SK-N-SH (cell line): ENCODE data around the gene TP53TG5. TPM values are rescaled to one million over a fixed set of nuclear protein-coding genes. Genes with fewer than 3 reads are reported as not detected.
A peak's percentile ranks its signal among the peaks of the same experiment; 100 is the strongest.

Experiments used
- CTCF ChIA-PET: fragments of 300-600, 350-600 bp; formaldehyde crosslinking; extraction: SDS; loops from one replicate; lab custom pipeline; 2021; lab: Yijun Ruan, JAX
- POLR2A ChIA-PET: fragments of 350-600 bp; sonication (Branson Sonifier 250); formaldehyde crosslinking; extraction: SDS; loops from one replicate; lab custom pipeline; 2020; ENCODE audit warnings: antibody characterized with exemption, inconsistent platforms; lab: Yijun Ruan, JAX
- DNase-seq: peaks from one replicate; pipeline ENCODE4 v3.0.0; 2012
- H2AFZ ChIP-seq: fragments of 200-600 bp; sonication (generic); 2 replicates; pipeline ENCODE4 v1.8.1; 2016; ENCODE audit warnings: antibody characterized with exemption, mild to moderate bottlenecking, low read depth
- H3F3A ChIP-seq: fragments of 200-600 bp; sonication (generic); replicated peaks from 2 replicates; pipeline ENCODE3; 2016; ENCODE audit warnings: antibody characterized with exemption, mild to moderate bottlenecking; ENCODE audit not compliant: insufficient read depth
- H3K27ac ChIP-seq, 2 experiments: fragments of 200-500 bp in 1 of 2; fragments of 200-600 bp in 1 of 2; sonication (Bioruptor generic) in 1 of 2; sonication (generic), shearing (Covaris generic) in 1 of 2; 2 replicates each; pipeline versions ENCODE4 v1.5.1 to v1.6.1; 2014 to 2016; ENCODE audit warnings: low read depth in 2 of 2, inconsistent platforms in 1 of 2, low read length in 1 of 2, mild to moderate bottlenecking in 1 of 2, mixed read lengths in 1 of 2
- H3K27me3 ChIP-seq: fragments of 200-600 bp; sonication (generic), shearing (Covaris generic); 2 replicates; pipeline ENCODE4 v1.6.1; 2016; ENCODE audit warnings: mixed run types; ENCODE audit not compliant: insufficient read depth
- H3K36me3 ChIP-seq, 2 experiments: fragments of 200-500 bp in 1 of 2; fragments of 200-600 bp in 1 of 2; sonication (Bioruptor generic) in 1 of 2; sonication (generic) in 1 of 2; replicated peaks in 1 of 2; 2 replicates each; pipeline versions ENCODE3 to v1.5.1; 2014 to 2016; ENCODE audit warnings: low read length in 1 of 2, mild to moderate bottlenecking in 1 of 2; ENCODE audit not compliant: insufficient read depth in 2 of 2, control insufficient read depth in 1 of 2
- H3K4me1 ChIP-seq, 2 experiments: fragments of 200-500 bp in 1 of 2; fragments of 200-600 bp in 1 of 2; sonication (Bioruptor generic) in 1 of 2; sonication (generic), shearing (Covaris generic) in 1 of 2; 2 replicates each; pipeline versions ENCODE4 v1.5.1 to v1.6.1; 2014 to 2016; ENCODE audit warnings: low read depth in 1 of 2, low read length in 1 of 2, mixed run types in 1 of 2; ENCODE audit not compliant: insufficient read depth in 2 of 2, control insufficient read depth in 1 of 2
- H3K4me2 ChIP-seq: fragments of 200-600 bp; sonication (generic), shearing (Covaris generic); 2 replicates; pipeline ENCODE4 v1.6.1; 2017; ENCODE audit warnings: mixed run types
- H3K4me3 ChIP-seq, 2 experiments: fragments of 200-500 bp in 1 of 2; fragments of 200-600 bp in 1 of 2; sonication (Bioruptor generic) in 1 of 2; sonication (generic), shearing (Covaris generic) in 1 of 2; 2 replicates each; pipeline versions ENCODE4 v1.5.1 to v1.8.1; 2014 to 2016; ENCODE audit warnings: low read depth in 2 of 2, inconsistent platforms in 1 of 2, low read length in 1 of 2, mild to moderate bottlenecking in 1 of 2, mixed read lengths in 1 of 2, moderate library complexity in 1 of 2
- H3K79me2 ChIP-seq: fragments of 200-600 bp; sonication (generic); 2 replicates; pipeline ENCODE4 v1.8.1; 2017; ENCODE audit warnings: mild to moderate bottlenecking; ENCODE audit not compliant: insufficient read depth
- H3K9ac ChIP-seq: fragments of 200-600 bp; sonication (generic); 2 replicates; pipeline ENCODE4 v1.6.1; 2017; ENCODE audit warnings: mixed run types
- H3K9me2 ChIP-seq: fragments of 200-600 bp; sonication (generic); 2 replicates; pipeline ENCODE4 v1.6.1; 2017; ENCODE audit warnings: mixed run types
- H3K9me3 ChIP-seq: fragments of 200-600 bp; sonication (generic); 2 replicates; pipeline ENCODE4 v1.6.1; 2017; ENCODE audit warnings: mixed run types, mild to moderate bottlenecking, moderate library complexity
- H4K20me1 ChIP-seq: fragments of 200-600 bp; sonication (generic); 2 replicates; pipeline ENCODE4 v1.6.1; 2017; ENCODE audit warnings: mild to moderate bottlenecking, mixed run types; ENCODE audit not compliant: insufficient read depth
- FOXJ3 ChIP-seq: sonication (generic); formaldehyde crosslinking; IDR thresholded peaks from 2 replicates; pipeline ENCODE4 v1.5.1; 2020; ENCODE audit warnings: mild to moderate bottlenecking, missing genetic modification reagents
- GABPA ChIP-seq: IDR thresholded peaks from 2 replicates; pipeline ENCODE4 v1.4.0; 2012; ENCODE audit warnings: low read depth, mild to moderate bottlenecking
- GATA2 ChIP-seq: sonication (generic); formaldehyde crosslinking; IDR thresholded peaks from 2 replicates; pipeline ENCODE4 v1.5.0; 2020; ENCODE audit warnings: mild to moderate bottlenecking, missing genetic modification reagents
- MAX ChIP-seq: IDR thresholded peaks from 2 replicates; pipeline ENCODE4 v1.4.0; 2012; ENCODE audit warnings: low read depth
- TCF12 ChIP-seq: IDR thresholded peaks from 2 replicates; pipeline ENCODE4 v1.4.0; 2012
- USF2 ChIP-seq: fragments of 150-350 bp; IDR thresholded peaks from 2 replicates; pipeline ENCODE4 v1.6.1; 2017; ENCODE audit warnings: antibody characterized with exemption, low read length, low read depth, borderline replicate concordance
- ZBTB33 ChIP-seq: IDR thresholded peaks from 2 replicates; pipeline ENCODE4 v1.4.0; 2012; ENCODE audit warnings: low read depth, borderline replicate concordance
- WGBS: methylation state at CpG from one replicate; pipeline ENCODE4 v1.1.6; 2017; ENCODE audit warnings: low lambda C conversion rate; 5-methylcytosine and 5-hydroxymethylcytosine counted together
- polyA plus RNA-seq, 3 experiments: library from polyadenylated mRNA; depleted of rRNA; stranded (reverse); fragments of >200 nt; gene quantifications; 2 replicates each; pipeline ENCODE4 v1.2.3, GENCODE V29; 2012

TP53TG5 gene
- polyA plus RNA-seq, 1 of the 3 experiments (the other 2 are of a cell fraction), result not detected

- Histone ChIP-seq H3K27ac (peak overlapping the region; percentile 8 to 60; a peak in 3 of 4 replicates), H3F3A (peaks cover 16% of the 10 kb centered on the region), H3K9ac (peak overlapping the region; percentile 96), H3K36me3 (no peaks in the 10 kb centered on the region), H2AFZ (peak overlapping the region; percentile 67), H3K9me3 (no peaks in the 10 kb centered on the region), H3K9me2 (no peaks in the 10 kb centered on the region), H3K4me3 (peak overlapping the region; percentile 72 to 87), H3K4me1 (peaks cover 47 to 51% of the 10 kb centered on the region in 2 experiments), H3K79me2 (peaks cover 56% of the 10 kb centered on the region), H4K20me1 (peaks cover 5% of the 10 kb centered on the region; the same call in 1 of the 2 replicates), H3K4me2 (peak overlapping the region; percentile 96), H3K27me3 (no peaks in the 10 kb centered on the region)
- peak; percentile 24 for DNase-seq
- ChIA-PET POLR2A (interaction anchor here (0.7 to 1.2 kb wide), 4 partner anchors 10 to 68 kb away, joined by 3 read pairs; partner anchors contain the start of genes PIGT and SYS1), CTCF (interaction anchor here (0.7 to 3.4 kb wide), 7 partner anchors 13 to 89 kb away, joined by 3 to 22 read pairs (median 4); partner anchors contain the start of gene SYS1)
- 47% methylated on average over 6 of the region's 10 CpGs for WGBS
- TF ChIP-seq GATA2 (CRISPR knock-in tag) (no peak), MAX (no peak), GABPA (no peak), ZBTB33 (no peak), FOXJ3 (CRISPR knock-in tag) (0 out of 2 replicates have a peak, but pooled peaks have one; percentile 18)
These were observed 30.7 kb downstream of the TP53TG5 start for GRCh38 chr20:45347297-45347935.

- no peak for DNase-seq
- peak overlapping the region; percentile 96 for H3K9ac ChIP-seq
- WGBS, result 69% methylated on average over 5 of the region's 5 CpGs
- CTCF ChIA-PET, result interaction anchor here (0.7 to 3.4 kb wide), 5 partner anchors 16 to 90 kb away, joined by 3 to 22 read pairs (median 4); partner anchors contain the start of gene SYS1
- no peaks in the 10 kb centered on the region for H3K9me2 ChIP-seq
- no peaks in the 10 kb centered on the region for H3K27me3 ChIP-seq
- H3F3A ChIP-seq, result peaks cover 16% of the 10 kb centered on the region
- H3K27ac ChIP-seq, result peak overlapping the region in 1 of 2 experiments; percentile 60; a peak in 1 of 4 replicates
- peak overlapping the region; percentile 96 for H3K4me2 ChIP-seq
- peaks cover 53 to 56% of the 10 kb centered on the region in 2 experiments for H3K4me1 ChIP-seq
- POLR2A ChIA-PET, result interaction anchor here (0.7 to 1.2 kb wide), 3 partner anchors 12 to 69 kb away, joined by 3 read pairs; partner anchors contain the start of genes PIGT and SYS1
- H3K79me2 ChIP-seq, result peaks cover 62% of the 10 kb centered on the region
- H2AFZ ChIP-seq, result no peak overlapping the region
- no peaks in the 10 kb centered on the region for H3K9me3 ChIP-seq
- TF ChIP-seq GABPA, result no peak
- no peak for TF ChIP-seq TCF12
- no peak for TF ChIP-seq USF2
- H3K4me3 ChIP-seq, result peak overlapping the region; percentile 72 to 87; a peak in 3 of 4 replicates
- no peaks in the 10 kb centered on the region for H3K36me3 ChIP-seq
- peaks cover 5% of the 10 kb centered on the region; the same call in 1 of the 2 replicates for H4K20me1 ChIP-seq
These were observed 31.3 kb downstream of the TP53TG5 start for GRCh38 chr20:45346851-45347250.
